Right kidney (tissue), 1 donor: ENCODE data around the gene MAP4K5.

Experiments used
- DNase-seq: peaks from one replicate; pipeline ENCODE4 v3.0.0-alpha.2; 2016

Gene MAP4K5

GRCh38 chr14:50476134-50476533 is 56.2 kb downstream of the MAP4K5 start:
- no peak for DNase-seq

- DNase-seq: no peak
Observed at GRCh38 chr14:50475460-50475859, 56.9 kb downstream of the MAP4K5 start.

GRCh38 chr14:50471838-50472465 is 60.4 kb downstream of the MAP4K5 start:
- DNase-seq: no peak

- no peak for DNase-seq
Observed at GRCh38 chr14:50469982-50470381, 62.4 kb downstream of the MAP4K5 start.

- DNase-seq: no peak
Observed at GRCh38 chr14:50462111-50462510, 70.3 kb downstream of the MAP4K5 start.

- DNase-seq: no peak
Observed at GRCh38 chr14:50453869-50454268, 78.5 kb downstream of the MAP4K5 start.

- DNase-seq: no peak
Observed at GRCh38 chr14:50452979-50453705, 79.2 kb downstream of the MAP4K5 start.

- no peak for DNase-seq
Observed at GRCh38 chr14:50452296-50452695, 80.1 kb downstream of the MAP4K5 start.

GRCh38 chr14:50451854-50452253 is 80.5 kb downstream of the MAP4K5 start:
- DNase-seq: no peak

GRCh38 chr14:50447461-50447860 is 84.9 kb downstream of the MAP4K5 start:
- DNase-seq: no peak

GRCh38 chr14:50434528-50434927 is 97.8 kb downstream of the MAP4K5 start:
- no peak for DNase-seq

- no peak for DNase-seq
Observed at GRCh38 chr14:50432131-50432530, 100.2 kb downstream of the MAP4K5 start.

- DNase-seq: no peak
Observed at GRCh38 chr14:50425816-50426215, 106.6 kb downstream of the MAP4K5 start.

GRCh38 chr14:50425105-50425504 is 107.3 kb downstream of the MAP4K5 start:
- no peak for DNase-seq

GRCh38 chr14:50423529-50423928 is 108.8 kb downstream of the MAP4K5 start:
- no peak for DNase-seq

GRCh38 chr14:50421499-50421898 is 110.9 kb downstream of the MAP4K5 start:
- no peak for DNase-seq

- no peak for DNase-seq
Observed at GRCh38 chr14:50417853-50418252, 114.5 kb downstream of the MAP4K5 start.

- no peak for DNase-seq
Observed at GRCh38 chr14:50410921-50411320, 121.4 kb downstream of the MAP4K5 start.

GRCh38 chr14:50410071-50410470 is 122.3 kb downstream of the MAP4K5 start:
- DNase-seq: no peak

GRCh38 chr14:50407111-50407812 is 125.1 kb downstream of the MAP4K5 start:
- DNase-seq: no peak

- DNase-seq: no peak
Observed at GRCh38 chr14:50403419-50403818, 128.9 kb downstream of the MAP4K5 start.

GRCh38 chr14:50402965-50403364 is 129.4 kb downstream of the MAP4K5 start:
- no peak for DNase-seq

GRCh38 chr14:50400461-50400860 is 131.9 kb downstream of the MAP4K5 start:
- DNase-seq: no peak
